C4-2B (cell line): ENCODE measurements around the gene ATP6V0E2.

Source experiments
- ZFX ChIP-seq: fragments of 450-650 bp; IDR thresholded peaks from 2 replicates; pipeline ENCODE4 v1.6.1; 2017
- TF ChIP-seq, protein P1 (sequence below): fragments of 450-650 bp; conservative IDR thresholded peaks from 2 replicates; pipeline ENCODE4 v1.5.1; 2017; ENCODE audit warnings: mild to moderate bottlenecking

DNA sequence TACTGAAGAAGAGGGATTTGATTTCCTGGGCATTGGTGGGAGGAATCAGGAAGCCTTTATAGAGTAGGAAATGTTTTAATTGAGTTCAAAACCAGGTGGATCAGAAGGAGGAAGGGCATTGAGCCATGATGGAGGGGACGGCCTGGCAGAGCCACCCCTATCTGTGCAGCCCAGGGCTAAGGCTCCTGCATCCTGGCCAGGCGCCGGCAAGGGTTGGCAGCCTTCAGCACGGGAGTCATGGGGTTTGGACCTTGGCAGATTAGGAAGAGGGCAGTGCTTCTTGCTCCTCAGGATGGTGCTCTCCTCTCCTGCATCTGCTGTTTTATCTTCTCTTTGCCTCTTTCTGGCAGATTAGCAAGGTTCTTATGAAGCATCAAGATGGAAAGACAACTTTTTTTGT lies 23.1 kb upstream of the ATP6V0E2 start:
- TF ChIP-seq, protein P1, sequence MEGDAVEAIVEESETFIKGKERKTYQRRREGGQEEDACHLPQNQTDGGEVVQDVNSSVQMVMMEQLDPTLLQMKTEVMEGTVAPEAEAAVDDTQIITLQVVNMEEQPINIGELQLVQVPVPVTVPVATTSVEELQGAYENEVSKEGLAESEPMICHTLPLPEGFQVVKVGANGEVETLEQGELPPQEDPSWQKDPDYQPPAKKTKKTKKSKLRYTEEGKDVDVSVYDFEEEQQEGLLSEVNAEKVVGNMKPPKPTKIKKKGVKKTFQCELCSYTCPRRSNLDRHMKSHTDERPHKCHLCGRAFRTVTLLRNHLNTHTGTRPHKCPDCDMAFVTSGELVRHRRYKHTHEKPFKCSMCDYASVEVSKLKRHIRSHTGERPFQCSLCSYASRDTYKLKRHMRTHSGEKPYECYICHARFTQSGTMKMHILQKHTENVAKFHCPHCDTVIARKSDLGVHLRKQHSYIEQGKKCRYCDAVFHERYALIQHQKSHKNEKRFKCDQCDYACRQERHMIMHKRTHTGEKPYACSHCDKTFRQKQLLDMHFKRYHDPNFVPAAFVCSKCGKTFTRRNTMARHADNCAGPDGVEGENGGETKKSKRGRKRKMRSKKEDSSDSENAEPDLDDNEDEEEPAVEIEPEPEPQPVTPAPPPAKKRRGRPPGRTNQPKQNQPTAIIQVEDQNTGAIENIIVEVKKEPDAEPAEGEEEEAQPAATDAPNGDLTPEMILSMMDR = no peak
- no peak for TF ChIP-seq ZFX
